SK-N-SH treated with all-trans-retinoic acid at 6 μM for 48 hours (cell line): ENCODE data around the gene STARD9.
"Not testable (repeated sequence)": the region's sequence is repeated elsewhere in the genome, so short reads cannot be mapped to it uniquely, and the experiment has no call there.

Experiments
- ATAC-seq: fragments of 200-7000 bp; cut with Tn5 transposase; 3 replicates; pipeline ENCODE4 v1.9.1; 2020; ENCODE audit warnings: mild to moderate bottlenecking, moderate library complexity
- BACH2 ChIP-seq: fragments of 250-450 bp; sonication (Bioruptor Pico); IDR thresholded peaks from 2 replicates; pipeline ENCODE4 v1.9.0; 2021; ENCODE audit warnings: mild to moderate bottlenecking, borderline replicate concordance
- CSDC2 ChIP-seq: fragments of 250-450 bp; sonication (Bioruptor Pico); IDR thresholded peaks from 2 replicates; pipeline ENCODE4 v1.5.0; 2020; ENCODE audit warnings: mild to moderate bottlenecking, moderate library complexity
- ESRRG ChIP-seq: fragments of 250-450 bp; sonication (Bioruptor Pico); IDR thresholded peaks from 2 replicates; pipeline ENCODE4 v1.6.1; 2021; ENCODE audit warnings: mild to moderate bottlenecking
- ISL1 ChIP-seq: fragments of 250-450 bp; sonication (Bioruptor Pico); IDR thresholded peaks from 2 replicates; pipeline ENCODE4 v2.1.2; 2022; ENCODE audit warnings: mild to moderate bottlenecking, moderate library complexity
- OSR1 ChIP-seq: fragments of 250-450 bp; sonication (Bioruptor Pico); IDR thresholded peaks from 2 replicates; pipeline ENCODE4 v1.8.0; 2022; ENCODE audit warnings: moderate library complexity, mild to moderate bottlenecking, inconsistent platforms
- RARB ChIP-seq: fragments of 250-450 bp; sonication (Bioruptor Pico); IDR thresholded peaks from 2 replicates; pipeline ENCODE4 v1.8.0; 2021; ENCODE audit warnings: mild to moderate bottlenecking, moderate library complexity
- SNAI2 ChIP-seq: fragments of 250-450 bp; sonication (Bioruptor Pico); IDR thresholded peaks from 2 replicates; pipeline ENCODE4 v1.5.0; 2020; ENCODE audit warnings: mild to moderate bottlenecking, moderate library complexity
- TOX ChIP-seq: fragments of 250-450 bp; sonication (Bioruptor Pico); IDR thresholded peaks from 2 replicates; pipeline ENCODE4 v1.8.0; 2021; ENCODE audit warnings: mild to moderate bottlenecking, moderate library complexity, borderline replicate concordance
- ZC3H10 ChIP-seq: fragments of 250-450 bp; sonication (Bioruptor Pico); IDR thresholded peaks from 2 replicates; pipeline ENCODE4 v1.5.1; 2021; ENCODE audit warnings: mild to moderate bottlenecking, moderate library complexity
- ZFP3 ChIP-seq: fragments of 250-450 bp; sonication (Bioruptor Pico); IDR thresholded peaks from 2 replicates; pipeline ENCODE4 v1.5.0; 2020; ENCODE audit warnings: mild to moderate bottlenecking, moderate library complexity
- ZFP30 ChIP-seq: fragments of 450-650 bp; formaldehyde crosslinking; IDR thresholded peaks from 2 replicates; pipeline ENCODE4 v1.5.0; 2022; ENCODE audit warnings: mild to moderate bottlenecking, moderate library complexity
- ZNF565 ChIP-seq: fragments of 450-650 bp; formaldehyde crosslinking; conservative IDR thresholded peaks from 2 replicates; pipeline ENCODE4 v1.5.0; 2020; ENCODE audit warnings: low read depth, mild to moderate bottlenecking, moderate library complexity
- ZNF70 ChIP-seq: fragments of 450-650 bp; formaldehyde crosslinking; IDR thresholded peaks from 2 replicates; pipeline ENCODE4 v1.5.0; 2020; ENCODE audit warnings: mild to moderate bottlenecking, moderate library complexity
- TF ChIP-seq, protein P1 (sequence below): fragments of 250-450 bp; sonication (Bioruptor Pico); IDR thresholded peaks from 2 replicates; pipeline ENCODE4 v1.5.1; 2021; ENCODE audit warnings: mild to moderate bottlenecking, moderate library complexity
- TF ChIP-seq, protein P2 (sequence below): fragments of 250-450 bp; sonication (Bioruptor Pico); IDR thresholded peaks from 2 replicates; pipeline ENCODE4 v1.5.0; 2020; ENCODE audit warnings: mild to moderate bottlenecking, moderate library complexity
- TF ChIP-seq, protein P3 (sequence below): fragments of 250-450 bp; sonication (Bioruptor Pico); IDR thresholded peaks from 2 replicates; pipeline ENCODE4 v1.8.0; 2020; ENCODE audit warnings: mild to moderate bottlenecking, moderate library complexity, borderline replicate concordance
- TF ChIP-seq, protein P4 (sequence below): fragments of 250-450 bp; sonication (Bioruptor Pico); IDR thresholded peaks from 2 replicates; pipeline ENCODE4 v1.8.0; 2021; ENCODE audit warnings: low read depth, mild to moderate bottlenecking, moderate library complexity, borderline replicate concordance
- TF ChIP-seq, protein P5 (sequence below): fragments of 250-450 bp; sonication (Bioruptor Pico); IDR thresholded peaks from 2 replicates; pipeline ENCODE4 v1.5.1; 2020; ENCODE audit warnings: low read depth, mild to moderate bottlenecking, moderate library complexity

STARD9 gene

DNA sequence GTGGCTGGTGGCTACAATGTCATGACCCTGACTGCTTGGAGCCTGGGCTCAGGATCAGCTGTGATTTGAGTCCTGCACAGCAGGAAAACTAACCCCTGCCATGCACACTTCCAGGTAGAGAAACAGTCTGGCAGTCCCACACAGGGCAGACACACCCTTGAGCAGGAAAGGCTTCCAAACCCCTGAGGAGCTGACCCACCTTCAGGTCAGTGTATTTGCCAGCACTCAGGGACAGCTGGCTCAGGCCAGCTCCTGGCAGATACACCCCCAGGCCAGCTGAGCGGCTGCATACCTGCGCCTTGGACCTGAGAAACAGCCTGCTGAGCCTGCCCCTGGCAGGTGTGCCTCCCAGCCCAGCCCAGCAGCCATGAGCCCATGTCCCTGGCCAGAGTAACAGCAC lies 183.7 kb downstream of the STARD9 start:
- no peak for ATAC-seq
- no peak for TF ChIP-seq BACH2 (CRISPR knock-in tag)
- no peak for TF ChIP-seq RARB (CRISPR knock-in tag)
- TF ChIP-seq ZFP3: no peak
- TF ChIP-seq SNAI2 (CRISPR knock-in tag): no peak
- no peak for TF ChIP-seq ZNF565 (CRISPR knock-in tag)
- TF ChIP-seq OSR1 (CRISPR knock-in tag): no peak
- no peak for TF ChIP-seq ZFP30 (CRISPR knock-in tag)
- TF ChIP-seq, protein P1, sequence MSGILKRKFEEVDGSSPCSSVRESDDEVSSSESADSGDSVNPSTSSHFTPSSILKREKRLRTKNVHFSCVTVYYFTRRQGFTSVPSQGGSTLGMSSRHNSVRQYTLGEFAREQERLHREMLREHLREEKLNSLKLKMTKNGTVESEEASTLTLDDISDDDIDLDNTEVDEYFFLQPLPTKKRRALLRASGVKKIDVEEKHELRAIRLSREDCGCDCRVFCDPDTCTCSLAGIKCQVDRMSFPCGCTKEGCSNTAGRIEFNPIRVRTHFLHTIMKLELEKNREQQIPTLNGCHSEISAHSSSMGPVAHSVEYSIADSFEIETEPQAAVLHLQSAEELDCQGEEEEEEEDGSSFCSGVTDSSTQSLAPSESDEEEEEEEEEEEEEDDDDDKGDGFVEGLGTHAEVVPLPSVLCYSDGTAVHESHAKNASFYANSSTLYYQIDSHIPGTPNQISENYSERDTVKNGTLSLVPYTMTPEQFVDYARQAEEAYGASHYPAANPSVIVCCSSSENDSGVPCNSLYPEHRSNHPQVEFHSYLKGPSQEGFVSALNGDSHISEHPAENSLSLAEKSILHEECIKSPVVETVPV (CRISPR knock-in tag): no peak
- TF ChIP-seq ESRRG (CRISPR knock-in tag): no peak
- no peak for TF ChIP-seq ZNF70 (CRISPR knock-in tag)
- TF ChIP-seq, protein P2, sequence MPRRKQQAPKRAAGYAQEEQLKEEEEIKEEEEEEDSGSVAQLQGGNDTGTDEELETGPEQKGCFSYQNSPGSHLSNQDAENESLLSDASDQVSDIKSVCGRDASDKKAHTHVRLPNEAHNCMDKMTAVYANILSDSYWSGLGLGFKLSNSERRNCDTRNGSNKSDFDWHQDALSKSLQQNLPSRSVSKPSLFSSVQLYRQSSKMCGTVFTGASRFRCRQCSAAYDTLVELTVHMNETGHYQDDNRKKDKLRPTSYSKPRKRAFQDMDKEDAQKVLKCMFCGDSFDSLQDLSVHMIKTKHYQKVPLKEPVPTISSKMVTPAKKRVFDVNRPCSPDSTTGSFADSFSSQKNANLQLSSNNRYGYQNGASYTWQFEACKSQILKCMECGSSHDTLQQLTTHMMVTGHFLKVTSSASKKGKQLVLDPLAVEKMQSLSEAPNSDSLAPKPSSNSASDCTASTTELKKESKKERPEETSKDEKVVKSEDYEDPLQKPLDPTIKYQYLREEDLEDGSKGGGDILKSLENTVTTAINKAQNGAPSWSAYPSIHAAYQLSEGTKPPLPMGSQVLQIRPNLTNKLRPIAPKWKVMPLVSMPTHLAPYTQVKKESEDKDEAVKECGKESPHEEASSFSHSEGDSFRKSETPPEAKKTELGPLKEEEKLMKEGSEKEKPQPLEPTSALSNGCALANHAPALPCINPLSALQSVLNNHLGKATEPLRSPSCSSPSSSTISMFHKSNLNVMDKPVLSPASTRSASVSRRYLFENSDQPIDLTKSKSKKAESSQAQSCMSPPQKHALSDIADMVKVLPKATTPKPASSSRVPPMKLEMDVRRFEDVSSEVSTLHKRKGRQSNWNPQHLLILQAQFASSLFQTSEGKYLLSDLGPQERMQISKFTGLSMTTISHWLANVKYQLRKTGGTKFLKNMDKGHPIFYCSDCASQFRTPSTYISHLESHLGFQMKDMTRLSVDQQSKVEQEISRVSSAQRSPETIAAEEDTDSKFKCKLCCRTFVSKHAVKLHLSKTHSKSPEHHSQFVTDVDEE (CRISPR knock-in tag): no peak
- TF ChIP-seq, protein P3, sequence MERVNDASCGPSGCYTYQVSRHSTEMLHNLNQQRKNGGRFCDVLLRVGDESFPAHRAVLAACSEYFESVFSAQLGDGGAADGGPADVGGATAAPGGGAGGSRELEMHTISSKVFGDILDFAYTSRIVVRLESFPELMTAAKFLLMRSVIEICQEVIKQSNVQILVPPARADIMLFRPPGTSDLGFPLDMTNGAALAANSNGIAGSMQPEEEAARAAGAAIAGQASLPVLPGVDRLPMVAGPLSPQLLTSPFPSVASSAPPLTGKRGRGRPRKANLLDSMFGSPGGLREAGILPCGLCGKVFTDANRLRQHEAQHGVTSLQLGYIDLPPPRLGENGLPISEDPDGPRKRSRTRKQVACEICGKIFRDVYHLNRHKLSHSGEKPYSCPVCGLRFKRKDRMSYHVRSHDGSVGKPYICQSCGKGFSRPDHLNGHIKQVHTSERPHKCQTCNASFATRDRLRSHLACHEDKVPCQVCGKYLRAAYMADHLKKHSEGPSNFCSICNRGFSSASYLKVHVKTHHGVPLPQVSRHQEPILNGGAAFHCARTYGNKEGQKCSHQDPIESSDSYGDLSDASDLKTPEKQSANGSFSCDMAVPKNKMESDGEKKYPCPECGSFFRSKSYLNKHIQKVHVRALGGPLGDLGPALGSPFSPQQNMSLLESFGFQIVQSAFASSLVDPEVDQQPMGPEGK: no peak
- TF ChIP-seq, protein P4, sequence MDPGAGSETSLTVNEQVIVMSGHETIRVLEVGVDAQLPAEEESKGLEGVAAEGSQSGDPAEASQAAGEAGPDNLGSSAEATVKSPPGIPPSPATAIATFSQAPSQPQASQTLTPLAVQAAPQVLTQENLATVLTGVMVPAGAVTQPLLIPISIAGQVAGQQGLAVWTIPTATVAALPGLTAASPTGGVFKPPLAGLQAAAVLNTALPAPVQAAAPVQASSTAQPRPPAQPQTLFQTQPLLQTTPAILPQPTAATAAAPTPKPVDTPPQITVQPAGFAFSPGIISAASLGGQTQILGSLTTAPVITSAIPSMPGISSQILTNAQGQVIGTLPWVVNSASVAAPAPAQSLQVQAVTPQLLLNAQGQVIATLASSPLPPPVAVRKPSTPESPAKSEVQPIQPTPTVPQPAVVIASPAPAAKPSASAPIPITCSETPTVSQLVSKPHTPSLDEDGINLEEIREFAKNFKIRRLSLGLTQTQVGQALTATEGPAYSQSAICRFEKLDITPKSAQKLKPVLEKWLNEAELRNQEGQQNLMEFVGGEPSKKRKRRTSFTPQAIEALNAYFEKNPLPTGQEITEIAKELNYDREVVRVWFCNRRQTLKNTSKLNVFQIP (CRISPR knock-in tag): no peak
- no peak for TF ChIP-seq CSDC2

DNA sequence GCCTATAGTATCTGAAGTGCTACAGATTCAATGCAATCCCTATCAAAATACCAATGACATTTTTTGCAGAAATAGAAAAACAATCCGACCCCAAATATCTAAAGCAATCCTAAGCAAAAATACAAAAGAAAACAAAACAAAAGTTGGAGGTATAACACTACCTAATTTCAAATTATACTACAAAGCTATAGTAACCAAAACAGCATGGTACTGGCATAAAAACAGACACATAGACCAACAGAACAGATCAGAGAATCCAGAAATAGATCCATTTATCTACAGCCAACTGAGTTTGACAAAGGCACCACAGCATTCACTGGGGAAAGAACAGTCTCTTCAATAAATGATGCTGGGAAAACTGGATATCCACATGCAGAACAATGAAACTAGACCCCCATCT lies 185.4 kb downstream of the STARD9 start:
- no peak for TF ChIP-seq TOX (CRISPR knock-in tag)
- TF ChIP-seq CSDC2: no peak
- TF ChIP-seq RARB (CRISPR knock-in tag): no peak
- no peak for TF ChIP-seq OSR1 (CRISPR knock-in tag)
- TF ChIP-seq, protein P4 (CRISPR knock-in tag): no peak
- TF ChIP-seq ISL1 (CRISPR knock-in tag): no peak
- TF ChIP-seq, protein P5, sequence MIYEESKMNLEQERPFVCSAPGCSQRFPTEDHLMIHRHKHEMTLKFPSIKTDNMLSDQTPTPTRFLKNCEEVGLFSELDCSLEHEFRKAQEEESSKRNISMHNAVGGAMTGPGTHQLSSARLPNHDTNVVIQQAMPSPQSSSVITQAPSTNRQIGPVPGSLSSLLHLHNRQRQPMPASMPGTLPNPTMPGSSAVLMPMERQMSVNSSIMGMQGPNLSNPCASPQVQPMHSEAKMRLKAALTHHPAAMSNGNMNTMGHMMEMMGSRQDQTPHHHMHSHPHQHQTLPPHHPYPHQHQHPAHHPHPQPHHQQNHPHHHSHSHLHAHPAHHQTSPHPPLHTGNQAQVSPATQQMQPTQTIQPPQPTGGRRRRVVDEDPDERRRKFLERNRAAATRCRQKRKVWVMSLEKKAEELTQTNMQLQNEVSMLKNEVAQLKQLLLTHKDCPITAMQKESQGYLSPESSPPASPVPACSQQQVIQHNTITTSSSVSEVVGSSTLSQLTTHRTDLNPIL: no peak
- TF ChIP-seq ZNF70 (CRISPR knock-in tag): no peak
- no peak for TF ChIP-seq ESRRG (CRISPR knock-in tag)
- TF ChIP-seq ZC3H10: no peak
- TF ChIP-seq, protein P1 (CRISPR knock-in tag): no peak

DNA sequence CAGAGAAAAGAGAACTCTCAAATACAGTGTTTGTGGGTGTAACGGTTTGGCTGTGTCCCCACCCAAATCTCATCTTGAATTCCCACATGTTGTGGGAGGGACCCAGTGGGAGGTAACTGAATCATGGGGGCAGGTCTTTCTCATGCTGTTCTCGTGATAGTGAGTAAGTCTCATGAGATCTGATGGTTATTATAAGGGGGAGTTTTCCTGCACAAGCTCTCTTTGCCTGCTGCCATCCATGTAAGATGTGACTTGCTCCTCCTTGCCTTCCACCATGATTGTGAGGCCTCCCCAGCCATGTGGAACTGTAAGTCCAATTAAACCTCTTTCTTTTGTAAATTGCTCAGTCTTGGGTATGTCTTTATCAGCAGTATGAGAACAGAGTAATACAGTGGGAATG lies 186.4 kb downstream of the STARD9 start:
- ATAC-seq: not testable (repeated sequence)

More for the DNA sequence above, 185.4 kb downstream of the STARD9 start:
- no peak for ATAC-seq

DNA sequence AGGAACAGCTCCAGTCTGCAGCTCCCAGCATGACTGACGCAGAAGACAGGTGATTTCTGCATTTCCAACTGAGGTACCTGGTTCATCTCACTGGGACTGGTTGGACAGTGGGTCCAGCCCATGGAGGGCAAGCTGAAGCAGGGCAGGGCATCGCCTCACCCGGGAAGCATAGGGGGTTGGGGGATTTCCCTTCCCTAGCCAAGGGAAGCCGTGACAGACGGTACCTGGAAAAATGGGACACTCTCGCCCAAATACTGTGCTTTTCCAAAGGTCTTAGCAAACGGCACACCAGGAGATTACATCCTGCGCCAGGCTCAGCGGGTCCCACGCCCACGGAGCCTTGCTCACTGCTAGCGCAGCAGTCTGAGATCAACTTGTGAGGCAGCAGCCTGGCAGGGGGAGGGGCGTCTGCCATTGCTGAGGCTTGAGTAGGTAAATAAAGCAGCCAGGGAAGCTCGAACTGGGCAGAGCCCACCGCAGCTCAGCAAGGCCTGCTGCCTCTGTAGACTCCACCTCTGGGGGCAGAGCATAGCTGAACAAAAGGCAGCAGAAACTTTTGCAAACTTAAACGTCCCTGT lies 188.8 kb downstream of the STARD9 start:
- not testable (repeated sequence) for ATAC-seq

DNA sequence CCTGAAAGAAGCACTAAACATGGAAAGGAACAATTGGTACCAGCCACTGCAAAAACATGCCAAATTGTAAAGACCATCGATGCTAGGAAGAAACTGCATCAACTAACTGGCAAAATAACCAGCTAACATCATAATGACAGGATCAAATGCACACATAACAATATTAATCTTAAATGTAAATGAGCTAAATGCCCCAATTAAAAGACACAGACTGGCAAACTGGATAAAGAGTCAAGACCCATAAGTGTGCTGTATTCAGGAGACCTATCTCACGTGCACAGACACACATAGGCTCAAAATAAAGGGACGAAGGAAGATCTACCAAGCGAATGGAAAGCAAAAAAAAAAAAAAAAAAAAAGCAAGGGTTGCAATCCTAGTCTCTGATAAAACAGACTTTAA lies 190.7 kb downstream of the STARD9 start:
- not testable (repeated sequence) for ATAC-seq
